ENCODE results near the gene STAP1. TPM values are rescaled to one million over a fixed set of nuclear protein-coding genes. Genes with fewer than 3 reads are reported as not detected.

Gene STAP1
- total and polyA plus RNA-seq, 10 of the 15 experiments (the other 5 are each of a cell fraction or from before 2014, with no cell fraction given) = 4.6 to 19.4 (median 9.4) TPM

DNA sequence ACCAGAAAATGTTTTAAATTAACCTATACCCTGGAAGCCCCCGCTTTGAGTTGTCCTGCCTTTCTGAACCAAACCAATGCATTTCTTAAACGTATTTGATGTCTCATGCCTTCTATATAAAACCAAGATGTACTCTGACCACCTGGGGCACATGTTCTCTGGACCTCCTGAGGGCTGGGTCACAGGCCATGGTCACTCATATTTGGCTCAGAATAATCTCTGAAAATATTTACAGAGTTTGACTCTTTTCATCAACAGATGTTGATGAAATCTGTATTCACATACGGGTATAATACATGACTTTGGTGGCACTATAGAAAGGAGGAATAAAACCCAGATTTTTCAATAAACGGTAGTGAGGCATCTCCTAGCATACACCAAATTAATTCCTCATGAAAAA is 55.7 kb downstream of the STAP1 start (continued):
- TF ChIP-seq, protein P1, sequence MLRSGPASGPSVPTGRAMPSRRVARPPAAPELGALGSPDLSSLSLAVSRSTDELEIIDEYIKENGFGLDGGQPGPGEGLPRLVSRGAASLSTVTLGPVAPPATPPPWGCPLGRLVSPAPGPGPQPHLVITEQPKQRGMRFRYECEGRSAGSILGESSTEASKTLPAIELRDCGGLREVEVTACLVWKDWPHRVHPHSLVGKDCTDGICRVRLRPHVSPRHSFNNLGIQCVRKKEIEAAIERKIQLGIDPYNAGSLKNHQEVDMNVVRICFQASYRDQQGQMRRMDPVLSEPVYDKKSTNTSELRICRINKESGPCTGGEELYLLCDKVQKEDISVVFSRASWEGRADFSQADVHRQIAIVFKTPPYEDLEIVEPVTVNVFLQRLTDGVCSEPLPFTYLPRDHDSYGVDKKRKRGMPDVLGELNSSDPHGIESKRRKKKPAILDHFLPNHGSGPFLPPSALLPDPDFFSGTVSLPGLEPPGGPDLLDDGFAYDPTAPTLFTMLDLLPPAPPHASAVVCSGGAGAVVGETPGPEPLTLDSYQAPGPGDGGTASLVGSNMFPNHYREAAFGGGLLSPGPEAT (IDR thresholded peaks at IDR 0.05; ENCODE audit: low read depth) = no peak
- TF ChIP-seq, protein P2, sequence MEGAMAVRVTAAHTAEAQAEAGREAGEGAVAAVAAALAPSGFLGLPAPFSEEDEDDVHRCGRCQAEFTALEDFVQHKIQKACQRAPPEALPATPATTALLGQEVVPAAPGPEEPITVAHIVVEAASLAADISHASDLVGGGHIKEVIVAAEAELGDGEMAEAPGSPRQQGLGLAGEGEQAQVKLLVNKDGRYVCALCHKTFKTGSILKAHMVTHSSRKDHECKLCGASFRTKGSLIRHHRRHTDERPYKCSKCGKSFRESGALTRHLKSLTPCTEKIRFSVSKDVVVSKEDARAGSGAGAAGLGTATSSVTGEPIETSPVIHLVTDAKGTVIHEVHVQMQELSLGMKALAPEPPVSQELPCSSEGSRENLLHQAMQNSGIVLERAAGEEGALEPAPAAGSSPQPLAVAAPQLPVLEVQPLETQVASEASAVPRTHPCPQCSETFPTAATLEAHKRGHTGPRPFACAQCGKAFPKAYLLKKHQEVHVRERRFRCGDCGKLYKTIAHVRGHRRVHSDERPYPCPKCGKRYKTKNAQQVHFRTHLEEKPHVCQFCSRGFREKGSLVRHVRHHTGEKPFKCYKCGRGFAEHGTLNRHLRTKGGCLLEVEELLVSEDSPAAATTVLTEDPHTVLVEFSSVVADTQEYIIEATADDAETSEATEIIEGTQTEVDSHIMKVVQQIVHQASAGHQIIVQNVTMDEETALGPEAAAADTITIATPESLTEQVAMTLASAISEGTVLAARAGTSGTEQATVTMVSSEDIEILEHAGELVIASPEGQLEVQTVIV (IDR thresholded peaks at IDR 0.05; ENCODE audit: borderline replicate concordance, partially characterized antibody) = no peak
- TF ChIP-seq TCF12 (IDR thresholded peaks at IDR 0.05; ENCODE audit: low read depth, low read length) (no peak), SREBF1 (IDR thresholded peaks at IDR 0.05; ENCODE audit: low read length) (no peak), IKZF2 (IDR thresholded peaks at IDR 0.05) (no peak)

DNA sequence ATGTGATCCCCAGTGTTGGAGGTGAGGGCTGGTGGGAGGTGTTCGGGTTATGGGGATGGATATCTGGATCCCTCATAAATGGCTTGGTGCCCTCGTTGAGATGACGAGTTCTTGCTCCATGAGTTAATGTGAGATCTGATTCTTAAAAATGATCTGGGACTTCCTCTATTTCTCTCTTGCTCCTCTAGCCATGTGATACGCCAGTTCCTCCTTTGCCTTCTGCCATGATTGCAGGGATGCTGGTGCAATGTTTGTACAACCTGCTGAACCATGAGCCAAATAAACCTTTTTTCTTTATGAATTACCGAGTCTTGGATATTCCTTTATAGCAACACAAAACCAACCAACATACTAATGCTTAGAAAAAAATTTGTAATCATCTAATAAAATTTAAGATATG is 56.6 kb downstream of the STAP1 start:
- H3K4me3 ChIP-seq = no peak overlapping the region
- H3K4me2 ChIP-seq (ENCODE audit: control insufficient read depth, insufficient read depth) = no peak overlapping the region
- H3K79me2 ChIP-seq (ENCODE audit: control insufficient read depth, insufficient read depth, low read length) = no peaks in the 10 kb centered on the region
- no peaks in the 10 kb centered on the region for H4K20me1 ChIP-seq (ENCODE audit: control insufficient read depth, insufficient read depth)
- intact Hi-C loops (cut with micrococcal nuclease; ENCODE audit: unreplicated experiment) = no loop called here
- H3K4me1 ChIP-seq (ENCODE audit: control insufficient read depth, insufficient read depth, low read length) = peaks cover 4% of the 10 kb centered on the region; the same call in 1 of the 2 replicates
- BruUV-seq (replicated peaks) = no TSS peak
- no peak for DNase-seq (ENCODE audit: low read depth, low spot score)
- WGBS (ENCODE audit: insufficient coverage, insufficient replicate concordance, low lambda C conversion rate, missing lambda C conversion rate) = 97% methylated on average over 5 of the region's 5 CpGs
- H3K9ac ChIP-seq (ENCODE audit: control insufficient read depth, insufficient read depth, low read length) = no peak overlapping the region
- ATAC-seq = no peak
- SMC1A ChIA-PET (ENCODE audit: uncharacterized antibody, unreplicated experiment) = no interaction called here
- RAD21 ChIA-PET (ENCODE audit: unreplicated experiment) = no interaction called here
- H3K27ac ChIP-seq (ENCODE audit: control insufficient read depth, insufficient read depth) = no peak overlapping the region
- CTCF ChIA-PET = interaction anchor here (0.9 kb wide), 1 partner anchor 86 kb away, joined by 3 read pairs; no protein-coding TSS in a partner anchor
- peaks cover 4% of the 10 kb centered on the region; the same call in 2 of the 3 replicates for H3K9me3 ChIP-seq (replicated peaks; ENCODE audit: control insufficient read depth, insufficient read depth, low read length)
- in situ Hi-C loops (cut with MboI) = no loop called here
- no peak overlapping the region for H2AFZ ChIP-seq (ENCODE audit: control insufficient read depth, low read depth, low read length)
- no peaks in the 10 kb centered on the region for H3K27me3 ChIP-seq (replicated peaks in 1 of 2; ENCODE audit: control insufficient read depth in 2 of 2, insufficient read depth in 2 of 2, low read length in 1 of 2)
- FAIRE-seq = no peak
- TF ChIP-seq BACH1 (IDR thresholded peaks at IDR 0.05; ENCODE audit: borderline replicate concordance) (no peak), RELA (IDR thresholded peaks at IDR 0.05; ENCODE audit: borderline replicate concordance, partially characterized antibody) (no peak), GABPA (IDR thresholded peaks at IDR 0.05; ENCODE audit: low read depth) (no peak), CBFB (IDR thresholded peaks at IDR 0.05; ENCODE audit: low read depth) (no peak), YBX1 (IDR thresholded peaks at IDR 0.05) (no peak), ZNF217 (IDR thresholded peaks at IDR 0.05) (no peak), RUNX3 (IDR thresholded peaks at IDR 0.05; ENCODE audit: low read length) (no peak), STAT1 (conservative IDR thresholded peaks at IDR 0.05) (no peak), EED (IDR thresholded peaks at IDR 0.05; ENCODE audit: low read depth) (no peak), LARP7 (IDR thresholded peaks at IDR 0.05) (no peak), SMAD1 (IDR thresholded peaks at IDR 0.05; ENCODE audit: low read depth, partially characterized antibody) (no peak)
- TF ChIP-seq, protein P3, sequence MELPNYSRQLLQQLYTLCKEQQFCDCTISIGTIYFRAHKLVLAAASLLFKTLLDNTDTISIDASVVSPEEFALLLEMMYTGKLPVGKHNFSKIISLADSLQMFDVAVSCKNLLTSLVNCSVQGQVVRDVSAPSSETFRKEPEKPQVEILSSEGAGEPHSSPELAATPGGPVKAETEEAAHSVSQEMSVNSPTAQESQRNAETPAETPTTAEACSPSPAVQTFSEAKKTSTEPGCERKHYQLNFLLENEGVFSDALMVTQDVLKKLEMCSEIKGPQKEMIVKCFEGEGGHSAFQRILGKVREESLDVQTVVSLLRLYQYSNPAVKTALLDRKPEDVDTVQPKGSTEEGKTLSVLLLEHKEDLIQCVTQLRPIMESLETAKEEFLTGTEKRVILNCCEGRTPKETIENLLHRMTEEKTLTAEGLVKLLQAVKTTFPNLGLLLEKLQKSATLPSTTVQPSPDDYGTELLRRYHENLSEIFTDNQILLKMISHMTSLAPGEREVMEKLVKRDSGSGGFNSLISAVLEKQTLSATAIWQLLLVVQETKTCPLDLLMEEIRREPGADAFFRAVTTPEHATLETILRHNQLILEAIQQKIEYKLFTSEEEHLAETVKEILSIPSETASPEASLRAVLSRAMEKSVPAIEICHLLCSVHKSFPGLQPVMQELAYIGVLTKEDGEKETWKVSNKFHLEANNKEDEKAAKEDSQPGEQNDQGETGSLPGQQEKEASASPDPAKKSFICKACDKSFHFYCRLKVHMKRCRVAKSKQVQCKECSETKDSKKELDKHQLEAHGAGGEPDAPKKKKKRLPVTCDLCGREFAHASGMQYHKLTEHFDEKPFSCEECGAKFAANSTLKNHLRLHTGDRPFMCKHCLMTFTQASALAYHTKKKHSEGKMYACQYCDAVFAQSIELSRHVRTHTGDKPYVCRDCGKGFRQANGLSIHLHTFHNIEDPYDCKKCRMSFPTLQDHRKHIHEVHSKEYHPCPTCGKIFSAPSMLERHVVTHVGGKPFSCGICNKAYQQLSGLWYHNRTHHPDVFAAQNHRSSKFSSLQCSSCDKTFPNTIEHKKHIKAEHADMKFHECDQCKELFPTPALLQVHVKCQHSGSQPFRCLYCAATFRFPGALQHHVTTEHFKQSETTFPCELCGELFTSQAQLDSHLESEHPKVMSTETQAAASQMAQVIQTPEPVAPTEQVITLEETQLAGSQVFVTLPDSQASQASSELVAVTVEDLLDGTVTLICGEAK (IDR thresholded peaks at IDR 0.05; ENCODE audit: borderline replicate concordance) = no peak
- H3K36me3 ChIP-seq (ENCODE audit: control insufficient read depth in 2 of 2, insufficient read depth in 2 of 2, low read length in 1 of 2) = peaks cover 2 to 4% of the 10 kb centered on the region in 2 experiments; a peak in 3 of 4 replicates
- POLR2A ChIA-PET = no interaction called here

Data from GM12878 (cell line).